T-cell (primary cell): ENCODE results near the gene SORL1-AS1.

Source experiments
- ATAC-seq, 4 experiments: fragments of 200-7000 bp in 3 of 4; fragments of 150-1000 bp in 1 of 4; cut with Tn5 transposase; replicated peaks in 1 of 4; 1 replicate in 3 of 4; 2 replicates in 1 of 4; pipeline ENCODE4 v1.10.0; 2021; ENCODE audit warnings: moderate library complexity in 3 of 4, mild to moderate bottlenecking in 2 of 4, moderate number of reproducible peaks in 1 of 4
- CTCF ChIA-PET, 2 donors: fragments of 300-600 bp; sonication (Branson Sonifier 250); formaldehyde crosslinking; loops; one replicate each; lab custom pipeline; 2022; ENCODE audit warnings: antibody characterized with exemption in 2 of 2; lab: Charles Lee
- POLR2A ChIA-PET, 2 donors: fragments of 300-600 bp; sonication (Branson Sonifier 250); formaldehyde crosslinking; loops; one replicate each; lab custom pipeline; 2022; ENCODE audit warnings: antibody characterized with exemption in 2 of 2; lab: Charles Lee
- DNase-seq, 35 experiments: peaks; one replicate each; pipeline versions ENCODE4 v3.0.0 to v3.0.0-alpha.2; 2013 to 2023
- H3K27ac ChIP-seq: one replicate; pipeline ENCODE4 v1.5.1; 2013; ENCODE audit warnings: low read length
- H3K27me3 ChIP-seq, 2 experiments: replicated peaks in 1 of 2; 1 replicate in 1 of 2; 2 replicates in 1 of 2; pipeline versions ENCODE4 v1.6.1 to v1.7.0; 2013; ENCODE audit warnings: low read length in 1 of 2, mixed read lengths in 1 of 2; ENCODE audit not compliant: control insufficient read depth in 2 of 2, insufficient read depth in 2 of 2; ENCODE audit errors: extremely low read depth in 1 of 2
- H3K36me3 ChIP-seq, 2 donors: 1 replicate in 1 of 2; 2 replicates in 1 of 2; pipeline versions ENCODE4 v1.6.1 to v1.7.0; 2013; ENCODE audit warnings: low read length in 1 of 2; ENCODE audit not compliant: control insufficient read depth in 2 of 2, insufficient read depth in 1 of 2; ENCODE audit errors: extremely low read depth in 1 of 2
- H3K4me1 ChIP-seq, 2 experiments: 1 replicate in 1 of 2; 2 replicates in 1 of 2; pipeline versions ENCODE4 v1.6.1 to v1.7.0; 2013; ENCODE audit warnings: low read length in 2 of 2, mixed read lengths in 1 of 2; ENCODE audit not compliant: insufficient read depth in 2 of 2, control insufficient read depth in 1 of 2; ENCODE audit errors: extremely low read depth in 1 of 2
- H3K4me3 ChIP-seq, 2 donors: 1 replicate in 1 of 2; 2 replicates in 1 of 2; pipeline versions ENCODE4 v1.5.1 to v1.7.0; 2013; ENCODE audit warnings: mild to moderate bottlenecking in 2 of 2, low read length in 1 of 2, moderate library complexity in 1 of 2; ENCODE audit not compliant: control insufficient read depth in 1 of 2; ENCODE audit errors: extremely low read depth in 1 of 2
- H3K9me3 ChIP-seq: 2 replicates; pipeline ENCODE4 v1.7.0; 2013
- H3K27ac Mint-ChIP-seq, 2 donors: one replicate each; pipeline ENCODE4 v1.8.0; 2020 to 2021; ENCODE audit warnings: mild to moderate bottlenecking in 2 of 2, mixed read lengths in 2 of 2
- H3K27me3 Mint-ChIP-seq, 2 donors: one replicate each; pipeline ENCODE4 v1.8.0; 2021 to 2022; ENCODE audit warnings: mixed read lengths in 2 of 2
- H3K36me3 Mint-ChIP-seq: one replicate; pipeline ENCODE4 v1.8.0; 2021; ENCODE audit warnings: mixed read lengths
- H3K4me1 Mint-ChIP-seq, 3 donors: one replicate each; pipeline ENCODE4 v1.8.0; 2020 to 2022; ENCODE audit warnings: mixed read lengths in 3 of 3, mild to moderate bottlenecking in 1 of 3
- H3K4me3 Mint-ChIP-seq, 3 donors: one replicate each; pipeline ENCODE4 v1.8.0; 2020 to 2022; ENCODE audit warnings: mild to moderate bottlenecking in 3 of 3, mixed read lengths in 3 of 3, moderate library complexity in 3 of 3
- H3K9me3 Mint-ChIP-seq, 3 donors: one replicate each; pipeline ENCODE4 v1.8.0; 2020 to 2022; ENCODE audit warnings: mixed read lengths in 3 of 3
- WGBS: methylation state at CpG from one replicate; pipeline ENCODE4 v1.1.5; 2013; ENCODE audit warnings: missing lambda C conversion rate; ENCODE audit not compliant: insufficient coverage; 5-methylcytosine and 5-hydroxymethylcytosine counted together

The SORL1-AS1 gene

GRCh38 chr11:121435551-121436511 lies 16.9 kb downstream of the SORL1-AS1 start:
- no peaks in the 10 kb centered on the region for H3K36me3 ChIP-seq
- H3K9me3 ChIP-seq: no peaks in the 10 kb centered on the region
- Mint-ChIP-seq H3K27me3 (no peaks in the 10 kb centered on the region), H3K36me3 (peaks cover 16% of the 10 kb centered on the region), H3K9me3 (no peaks in the 10 kb centered on the region), H3K4me1 (peaks cover 47 to 58% (median 51%) of the 10 kb centered on the region in 3 donors), H3K27ac (peak overlapping the region; percentile 44 to 70), H3K4me3 (no peak overlapping the region)
- no peak overlapping the region for H3K27ac ChIP-seq
- POLR2A ChIA-PET: interaction anchor here in 1 of 2 donors (0.6 kb wide), 1 partner anchor 112 kb away, joined by 3 read pairs; no protein-coding TSS in a partner anchor
- no peaks in the 10 kb centered on the region for H3K27me3 ChIP-seq
- peaks cover 0 to 3% of the 10 kb centered on the region in 2 experiments for H3K4me1 ChIP-seq
- H3K4me3 ChIP-seq: no peak overlapping the region
- ATAC-seq (no peak), DNase-seq (no peak)
- 83% methylated on average over 1 of the region's 3 CpGs for WGBS
- CTCF ChIA-PET: interaction anchor here in 1 of 2 donors (0.6 kb wide), 1 partner anchor 1345 kb away, joined by 3 read pairs; no protein-coding TSS in a partner anchor

- Histone ChIP-seq H3K4me3 (no peak overlapping the region), H3K4me1 (peaks cover 0 to 3% of the 10 kb centered on the region in 2 experiments), H3K27ac (no peak overlapping the region), H3K36me3 (no peaks in the 10 kb centered on the region), H3K9me3 (no peaks in the 10 kb centered on the region), H3K27me3 (no peaks in the 10 kb centered on the region)
- ChIA-PET POLR2A (interaction anchor here in 1 of 2 donors (0.6 kb wide), 1 partner anchor 16 kb away, joined by 4 read pairs; no protein-coding TSS in a partner anchor), CTCF (interaction anchor here (0.6 kb wide), 2 partner anchors 622 to 1346 kb away, joined by 3 read pairs; no protein-coding TSS in a partner anchor)
- H3K36me3 Mint-ChIP-seq: peaks cover 13% of the 10 kb centered on the region
- H3K9me3 Mint-ChIP-seq: no peaks in the 10 kb centered on the region
- H3K27ac Mint-ChIP-seq: peak overlapping the region; percentile 53 to 70
- 73% methylated on average over 2 of the region's 4 CpGs for WGBS
- no peaks in the 10 kb centered on the region for H3K27me3 Mint-ChIP-seq
- H3K4me1 Mint-ChIP-seq: peaks cover 45 to 53% (median 45%) of the 10 kb centered on the region in 3 donors
- H3K4me3 Mint-ChIP-seq: no peak overlapping the region
- no peak for DNase-seq
- no peak for ATAC-seq
Measured at GRCh38 chr11:121435132-121435531, 17.6 kb downstream of the SORL1-AS1 start.

- H3K27me3 ChIP-seq: no peaks in the 10 kb centered on the region
- H3K36me3 Mint-ChIP-seq: peaks cover 13% of the 10 kb centered on the region
- H3K4me3 Mint-ChIP-seq: no peak overlapping the region
- H3K4me1 Mint-ChIP-seq: peaks cover 41 to 47% (median 44%) of the 10 kb centered on the region in 3 donors
- DNase-seq (no peak), ATAC-seq (no peak)
- H3K9me3 Mint-ChIP-seq: no peaks in the 10 kb centered on the region
- POLR2A ChIA-PET: no interaction called here
- no peak overlapping the region for H3K27ac Mint-ChIP-seq
- no peaks in the 10 kb centered on the region for H3K9me3 ChIP-seq
- no CpG with 5 or more reads among the region's 4 CpGs for WGBS
- H3K4me1 ChIP-seq: peaks cover 2 to 3% of the 10 kb centered on the region in 2 experiments
- H3K4me3 ChIP-seq: no peak overlapping the region
- CTCF ChIA-PET: interaction anchor here in 1 of 2 donors (0.6 kb wide), 1 partner anchor 9 kb away, joined by 5 read pairs; no protein-coding TSS in a partner anchor
- H3K27me3 Mint-ChIP-seq: no peaks in the 10 kb centered on the region
- no peaks in the 10 kb centered on the region for H3K36me3 ChIP-seq
- no peak overlapping the region for H3K27ac ChIP-seq
Measured at GRCh38 chr11:121431820-121432526, 20.8 kb downstream of the SORL1-AS1 start.

- DNase-seq (no peak), ATAC-seq (no peak)
- H3K4me1 ChIP-seq: peaks cover 2 to 7% of the 10 kb centered on the region in 2 experiments
- H3K27me3 Mint-ChIP-seq: no peaks in the 10 kb centered on the region
- H3K9me3 Mint-ChIP-seq: no peaks in the 10 kb centered on the region
- POLR2A ChIA-PET: no interaction called here
- H3K27me3 ChIP-seq: no peaks in the 10 kb centered on the region
- no peak overlapping the region for H3K27ac ChIP-seq
- H3K4me3 ChIP-seq: no peak overlapping the region
- 100% methylated on average over 1 of the region's 3 CpGs for WGBS
- H3K4me3 Mint-ChIP-seq: no peak overlapping the region
- H3K36me3 ChIP-seq: no peaks in the 10 kb centered on the region
- H3K27ac Mint-ChIP-seq: no peak overlapping the region
- H3K36me3 Mint-ChIP-seq: peaks cover 20% of the 10 kb centered on the region
- CTCF ChIA-PET: interaction anchor here in 1 of 2 donors (1.0 kb wide), 1 partner anchor 18 kb away, joined by 3 read pairs; no protein-coding TSS in a partner anchor
- H3K4me1 Mint-ChIP-seq: peaks cover 31 to 42% (median 37%) of the 10 kb centered on the region in 3 donors
- H3K9me3 ChIP-seq: no peaks in the 10 kb centered on the region
Measured at GRCh38 chr11:121429556-121429955, 23.2 kb downstream of the SORL1-AS1 start.

- 0% methylated on average over 3 of the region's 8 CpGs for WGBS
Measured at GRCh38 chr11:121427400-121427744, 25.4 kb downstream of the SORL1-AS1 start.

More at GRCh38 chr11:121427400-121427744, 25.4 kb downstream of the SORL1-AS1 start:
- Mint-ChIP-seq H3K27ac (no peak overlapping the region), H3K36me3 (peaks cover 24% of the 10 kb centered on the region), H3K4me3 (peak overlapping the region; percentile 26 to 73 (median 55)), H3K4me1 (peaks cover 52 to 62% (median 57%) of the 10 kb centered on the region in 3 donors), H3K9me3 (no peaks in the 10 kb centered on the region), H3K27me3 (no peaks in the 10 kb centered on the region)
- DNase-seq: peak in 1 of 35 experiments; percentile 30
- Histone ChIP-seq H3K4me3 (peak overlapping the region; percentile 2 to 27), H3K4me1 (peaks cover 2 to 12% of the 10 kb centered on the region in 2 experiments), H3K27ac (no peak overlapping the region), H3K9me3 (no peaks in the 10 kb centered on the region), H3K36me3 (no peaks in the 10 kb centered on the region), H3K27me3 (no peaks in the 10 kb centered on the region)
- ChIA-PET POLR2A (interaction anchor here (0.5 to 1.4 kb wide), 4 partner anchors 18 to 112 kb away, joined by 3 to 7 read pairs (median 5); no protein-coding TSS in a partner anchor), CTCF (interaction anchor here (0.5 to 1.7 kb wide), 13 partner anchors 8 to 150 kb away, joined by 3 to 9 read pairs (median 3); no protein-coding TSS in a partner anchor)
- ATAC-seq: no peak
